Esophagus mucosa (tissue), 1 donor: Measurements from ENCODE around the gene JAKMIP1. TPM values are rescaled to one million over a fixed set of nuclear protein-coding genes. Genes with fewer than 3 reads are reported as not detected.

ENCODE experiments used
- ATAC-seq: fragments of 200-7000 bp; cut with Tn5 transposase; one replicate; pipeline ENCODE4 v1.9.1; 2020
- total RNA-seq: library from RNA; stranded (reverse); gene quantifications from one replicate; pipeline ENCODE4 v1.2.4, GENCODE V29; 2023
- donor health status: DM: yes; HTN: yes; CAD: no.

Gene JAKMIP1
- total RNA-seq, 1 donor from 2014 or later = not detected

- no peak for ATAC-seq
These were observed 212.1 kb downstream of the JAKMIP1 start for GRCh38 chr4:5988086-5988845.

GRCh38 chr4:5984843-5985242 is 215.5 kb downstream of the JAKMIP1 start:
- ATAC-seq = no peak

- no peak for ATAC-seq
These were observed 218.0 kb downstream of the JAKMIP1 start for GRCh38 chr4:5982156-5982973.

GRCh38 chr4:5980436-5981155 is 219.8 kb downstream of the JAKMIP1 start:
- ATAC-seq = no peak

- ATAC-seq = no peak
These were observed 220.4 kb downstream of the JAKMIP1 start for GRCh38 chr4:5979981-5980380.

GRCh38 chr4:5976921-5977320 is 223.4 kb downstream of the JAKMIP1 start:
- no peak for ATAC-seq

- no peak for ATAC-seq
These were observed 223.9 kb downstream of the JAKMIP1 start for GRCh38 chr4:5976431-5976830.

Other genes with a start within 250 kb of the JAKMIP1 start
- 0.04 TPM for gene C4orf50, start 182.1 kb downstream of the JAKMIP1 start, total RNA-seq
- 3.7 TPM for gene WFS1, start 69.3 kb upstream of the JAKMIP1 start, total RNA-seq